Smooth muscle cell of the pulmonary artery (primary cell): ENCODE data around the gene AGL. TPM values are rescaled to one million over a fixed set of nuclear protein-coding genes. Genes with fewer than 3 reads are reported as not detected.

Experiments
- total RNA-seq: library from RNA; depleted of rRNA; stranded (reverse); fragments of >200 nt; gene quantifications from 2 replicates; pipeline ENCODE4 v1.2.3, GENCODE V29; 2014

AGL gene
- 12.2 and 15.8 TPM in 2 replicates for total RNA-seq

GRCh38 chr1:99849744-99850458 lies at the start of gene AGL:
AGL (plus strand) TSS chr1:99850361; CDS start chr1:99851043, 682 bp downstream.

GRCh38 chr1:99969729-99970621 lies 119.8 kb downstream of the AGL start, which contains the start of gene SLC35A3:
SLC35A3 (plus strand) TSS chr1:99969996; CDS start chr1:99993555, 23,559 bp downstream.

Other genes starting within 250 kb of the AGL start
- 2.6 and 14.5 TPM in 2 replicates for gene PALMD, start 204.2 kb upstream of the AGL start, total RNA-seq
- 10.0 and 32.4 TPM in 2 replicates for gene FRRS1, start 83.7 kb upstream of the AGL start, total RNA-seq
- 25.3 and 34.9 TPM in 2 replicates for gene SLC35A3, start 119.6 kb downstream of the AGL start, total RNA-seq